GM23338 (cell line): ENCODE data around the gene PHF13. TPM values are rescaled to one million over a fixed set of nuclear protein-coding genes. Genes with fewer than 3 reads are reported as not detected.

Experiments used
- ATAC-seq: fragments of 200-7000 bp; cut with Tn5 transposase; 3 replicates; pipeline ENCODE4 v1.9.1; 2020
- DNase-seq: peaks from one replicate; pipeline ENCODE4 v3.0.0-alpha.2; 2015; ENCODE audit warnings: low spot score
- H2AFZ ChIP-seq: fragments of 200-600 bp; sonication (generic); 2 replicates; pipeline ENCODE4 v1.8.0; 2016; ENCODE audit warnings: antibody characterized with exemption, mild to moderate bottlenecking, moderate library complexity
- H3F3A ChIP-seq: fragments of 200-600 bp; sonication (generic); replicated peaks from 2 replicates; pipeline ENCODE4 v1.8.0; 2017; ENCODE audit warnings: antibody characterized with exemption, mixed run types, low read depth
- H3K27ac ChIP-seq: fragments of 200-600 bp; sonication (generic); 2 replicates; pipeline ENCODE4 v1.6.1; 2016; ENCODE audit warnings: low read depth
- H3K27me3 ChIP-seq: fragments of 200-600 bp; sonication (generic); 2 replicates; pipeline ENCODE4 v1.8.0; 2016; ENCODE audit warnings: mild to moderate bottlenecking, mixed run types, moderate library complexity; ENCODE audit not compliant: insufficient read depth
- H3K36me3 ChIP-seq: fragments of 200-600 bp; sonication (generic); 2 replicates; pipeline ENCODE4 v1.8.0; 2016; ENCODE audit warnings: mild to moderate bottlenecking; ENCODE audit not compliant: insufficient read depth
- H3K4me1 ChIP-seq: fragments of 200-600 bp; sonication (generic); 2 replicates; pipeline ENCODE4 v1.8.0; 2016; ENCODE audit warnings: mild to moderate bottlenecking, moderate library complexity; ENCODE audit not compliant: insufficient read depth
- H3K4me2 ChIP-seq: fragments of 200-600 bp; sonication (generic); 2 replicates; pipeline ENCODE4 v1.7.1; 2017; ENCODE audit warnings: mixed run types
- H3K4me3 ChIP-seq: fragments of 200-600 bp; sonication (generic); 2 replicates; pipeline ENCODE4 v1.6.1; 2016; ENCODE audit warnings: mixed run types
- H3K79me2 ChIP-seq: fragments of 200-600 bp; sonication (generic); replicated peaks from 2 replicates; pipeline ENCODE4 v1.8.0; 2017; ENCODE audit warnings: mild to moderate bottlenecking; ENCODE audit not compliant: insufficient read depth
- H3K9me2 ChIP-seq: fragments of 200-600 bp; sonication (generic); 2 replicates; pipeline ENCODE4 v1.8.0; 2017; ENCODE audit not compliant: insufficient read depth
- H4K20me1 ChIP-seq: fragments of 200-600 bp; sonication (generic); replicated peaks from 2 replicates; pipeline ENCODE4 v1.8.0; 2017; ENCODE audit warnings: mild to moderate bottlenecking; ENCODE audit not compliant: insufficient read depth
- H3K27ac Mint-ChIP-seq: 2 replicates; pipeline ENCODE4 v1.8.0; 2020; ENCODE audit warnings: inconsistent platforms, mild to moderate bottlenecking, moderate library complexity, mixed read lengths
- H3K27me3 Mint-ChIP-seq: 3 replicates; pipeline ENCODE4 v1.8.0; 2022; ENCODE audit warnings: low read depth, mild to moderate bottlenecking, moderate library complexity, mixed read lengths, inconsistent platforms; ENCODE audit not compliant: insufficient read depth, poor library complexity
- H3K36me3 Mint-ChIP-seq: 3 replicates; pipeline ENCODE4 v1.8.0; 2021; ENCODE audit warnings: low read depth, mild to moderate bottlenecking, inconsistent platforms, moderate library complexity, mixed read lengths
- H3K4me1 Mint-ChIP-seq: 3 replicates; pipeline ENCODE4 v1.8.0; 2020; ENCODE audit warnings: mild to moderate bottlenecking, inconsistent platforms, mixed read lengths
- H3K4me3 Mint-ChIP-seq: 3 replicates; pipeline ENCODE4 v1.8.0; 2021; ENCODE audit warnings: moderate library complexity, mild to moderate bottlenecking, inconsistent platforms, mixed read lengths
- H3K9me3 Mint-ChIP-seq: 3 replicates; pipeline ENCODE4 v1.8.0; 2020; ENCODE audit warnings: moderate library complexity, mild to moderate bottlenecking, inconsistent platforms, mixed read lengths
- CREB1 ChIP-seq: fragments of 250-450 bp; sonication (Bioruptor Pico); IDR thresholded peaks from 2 replicates; pipeline ENCODE4 v1.5.0; 2020; ENCODE audit warnings: low read depth, mild to moderate bottlenecking, moderate library complexity
- EZH2phosphoT487 ChIP-seq: fragments of 200-600 bp; sonication (generic); IDR thresholded peaks from one replicate; pipeline ENCODE4 v1.8.1; 2018; ENCODE audit warnings: antibody characterized with exemption; ENCODE audit not compliant: unreplicated experiment
- JUNB ChIP-seq: IDR thresholded peaks from one replicate; pipeline ENCODE4 v1.6.1; 2016; ENCODE audit warnings: antibody characterized with exemption; ENCODE audit not compliant: unreplicated experiment
- NANOG ChIP-seq: IDR thresholded peaks from 2 replicates; pipeline ENCODE4 v1.6.1; 2016; ENCODE audit warnings: antibody characterized with exemption, borderline replicate concordance
- POLR2AphosphoS5 ChIP-seq: IDR thresholded peaks from 2 replicates; pipeline ENCODE4 v1.6.1; 2016; ENCODE audit warnings: antibody characterized with exemption, low read depth
- ZNF114 ChIP-seq: fragments of 250-450 bp; sonication (Bioruptor Pico); IDR thresholded peaks from 2 replicates; pipeline ENCODE4 v1.5.0; 2020; ENCODE audit warnings: mild to moderate bottlenecking, moderate library complexity
- polyA plus RNA-seq: library from polyadenylated mRNA; unstranded; fragments of >200 nt; fragmentation: Nextera tagmentation; extraction: Ambion mirVana; gene quantifications from 2 replicates; pipeline ENCODE4 v1.2.1, GENCODE V29; 2016
- total RNA-seq: library from RNA; depleted of rRNA; stranded (reverse); fragments of >200 nt; shearing (Covaris generic); gene quantifications from 2 replicates; pipeline ENCODE4 v1.2.3, GENCODE V29; 2014
- TF ChIP-seq, protein P1 (sequence below), 2 experiments: fragments of 200-600 bp in 1 of 2; sonication (generic) in 1 of 2; conservative IDR thresholded peaks; 2 replicates each; pipeline versions ENCODE4 v1.5.1 to v1.6.1; 2016 to 2017; ENCODE audit warnings: antibody characterized with exemption in 2 of 2, low read depth in 2 of 2, mild to moderate bottlenecking in 2 of 2, moderate library complexity in 1 of 2
- TF ChIP-seq, protein P2 (sequence below): fragments of 250-450 bp; sonication (Bioruptor Pico); IDR thresholded peaks from 2 replicates; pipeline ENCODE4 v1.5.0; 2020; ENCODE audit warnings: mild to moderate bottlenecking, moderate library complexity

PHF13 gene
- total and polyA plus RNA-seq, 2 experiments from 2014 or later, result 12.1 to 33.2 TPM

DNA sequence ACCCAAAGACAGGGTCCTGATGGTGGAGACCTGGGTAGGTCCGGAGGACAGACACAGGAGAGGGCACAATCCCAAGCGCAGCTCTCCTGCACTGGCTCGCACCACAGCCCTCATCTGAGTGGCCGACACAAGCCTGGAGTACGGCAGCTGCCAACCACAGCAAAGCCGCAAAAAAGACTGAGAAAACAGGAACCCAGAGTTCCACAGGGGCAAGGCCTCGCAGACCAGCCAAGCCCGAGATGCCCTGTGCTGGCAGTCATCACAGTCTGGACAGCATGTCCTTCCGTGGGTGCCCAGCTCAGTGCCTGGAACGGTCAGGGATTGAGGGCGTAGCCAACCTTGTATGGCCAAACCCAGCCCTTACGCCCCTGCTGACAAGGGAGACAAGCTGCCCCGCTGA, 22.3 kb upstream of the PHF13 start (continued):
- TF ChIP-seq JUNB, result no peak

DNA sequence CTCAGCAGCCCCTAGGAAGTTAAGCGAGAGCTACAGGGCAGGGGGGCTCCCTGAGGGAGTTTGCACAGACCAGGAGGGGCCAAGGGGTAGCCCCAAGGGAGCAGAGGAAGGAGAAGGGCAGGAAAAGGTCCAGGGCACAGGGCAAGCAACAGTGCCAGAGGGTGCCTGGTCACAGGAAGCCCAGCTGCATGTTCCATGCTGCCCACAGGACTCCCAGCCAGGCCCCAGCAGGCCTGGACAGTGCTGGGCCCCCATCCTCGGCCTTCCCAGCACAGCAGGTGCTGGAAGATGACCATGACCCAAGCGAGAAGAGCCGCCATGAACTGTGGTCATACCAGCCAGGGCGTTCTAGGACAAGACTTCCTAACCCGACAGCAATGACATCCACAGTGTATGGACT, 21.9 kb upstream of the PHF13 start:
- Histone ChIP-seq H3K4me1 (no peaks in the 10 kb centered on the region), H2AFZ (no peak overlapping the region), H3K79me2 (peaks cover 4% of the 10 kb centered on the region), H3K36me3 (peaks cover 9% of the 10 kb centered on the region; the same call in 1 of the 2 replicates), H3K9me2 (no peaks in the 10 kb centered on the region), H3K27ac (no peak overlapping the region), H4K20me1 (peaks cover 30% of the 10 kb centered on the region; the same call in 1 of the 2 replicates), H3K4me2 (no peak overlapping the region), H3F3A (peaks cover 14% of the 10 kb centered on the region; the same call in 1 of the 2 replicates), H3K4me3 (no peak overlapping the region), H3K27me3 (no peaks in the 10 kb centered on the region)
- ATAC-seq, result no peak
- no peaks in the 10 kb centered on the region for H3K4me1 Mint-ChIP-seq
- TF ChIP-seq, protein P1, sequence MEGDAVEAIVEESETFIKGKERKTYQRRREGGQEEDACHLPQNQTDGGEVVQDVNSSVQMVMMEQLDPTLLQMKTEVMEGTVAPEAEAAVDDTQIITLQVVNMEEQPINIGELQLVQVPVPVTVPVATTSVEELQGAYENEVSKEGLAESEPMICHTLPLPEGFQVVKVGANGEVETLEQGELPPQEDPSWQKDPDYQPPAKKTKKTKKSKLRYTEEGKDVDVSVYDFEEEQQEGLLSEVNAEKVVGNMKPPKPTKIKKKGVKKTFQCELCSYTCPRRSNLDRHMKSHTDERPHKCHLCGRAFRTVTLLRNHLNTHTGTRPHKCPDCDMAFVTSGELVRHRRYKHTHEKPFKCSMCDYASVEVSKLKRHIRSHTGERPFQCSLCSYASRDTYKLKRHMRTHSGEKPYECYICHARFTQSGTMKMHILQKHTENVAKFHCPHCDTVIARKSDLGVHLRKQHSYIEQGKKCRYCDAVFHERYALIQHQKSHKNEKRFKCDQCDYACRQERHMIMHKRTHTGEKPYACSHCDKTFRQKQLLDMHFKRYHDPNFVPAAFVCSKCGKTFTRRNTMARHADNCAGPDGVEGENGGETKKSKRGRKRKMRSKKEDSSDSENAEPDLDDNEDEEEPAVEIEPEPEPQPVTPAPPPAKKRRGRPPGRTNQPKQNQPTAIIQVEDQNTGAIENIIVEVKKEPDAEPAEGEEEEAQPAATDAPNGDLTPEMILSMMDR (conservative IDR thresholded peaks at IDR 0.05; ENCODE audit: low read depth in 2 of 2), result no peak
- no peak for TF ChIP-seq ZNF114 (CRISPR knock-in tag)
- no peak for TF ChIP-seq POLR2AphosphoS5
- TF ChIP-seq NANOG, result no peak
- TF ChIP-seq JUNB, result no peak
- no peak for TF ChIP-seq EZH2phosphoT487
- no peaks in the 10 kb centered on the region for H3K9me3 Mint-ChIP-seq
- no peak for DNase-seq
- H3K36me3 Mint-ChIP-seq, result peaks cover 48% of the 10 kb centered on the region
- H3K27me3 Mint-ChIP-seq, result peaks cover 14% of the 10 kb centered on the region
- H3K27ac Mint-ChIP-seq, result no peak overlapping the region
- H3K4me3 Mint-ChIP-seq, result no peak overlapping the region

DNA sequence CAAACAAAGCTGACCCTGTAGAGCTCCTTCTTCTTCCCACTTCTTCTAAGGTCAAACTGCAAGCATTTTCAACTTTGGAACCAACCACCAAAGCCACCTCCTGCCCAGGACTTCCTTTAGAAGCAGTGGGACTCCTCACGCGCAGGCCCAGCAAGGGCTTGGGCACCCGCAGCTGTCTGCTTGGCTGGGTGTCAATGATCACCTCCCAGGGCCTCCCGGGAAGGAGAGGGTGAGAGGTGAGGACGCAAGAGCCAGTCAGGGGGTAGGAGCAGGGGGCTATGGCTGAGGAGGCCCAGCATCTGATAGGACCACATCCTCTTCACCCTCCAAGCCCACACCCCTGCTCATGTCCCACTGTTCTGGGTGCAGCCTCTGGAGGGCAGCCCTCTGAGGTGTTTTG, 21.1 kb upstream of the PHF13 start:
- Mint-ChIP-seq H3K36me3 (peaks cover 55% of the 10 kb centered on the region), H3K27ac (no peak overlapping the region), H3K9me3 (no peaks in the 10 kb centered on the region), H3K4me1 (no peaks in the 10 kb centered on the region), H3K4me3 (no peak overlapping the region), H3K27me3 (peaks cover 14% of the 10 kb centered on the region)
- Histone ChIP-seq H3K27ac (no peak overlapping the region), H2AFZ (no peak overlapping the region), H3K27me3 (no peaks in the 10 kb centered on the region), H4K20me1 (peaks cover 38% of the 10 kb centered on the region; the same call in 1 of the 2 replicates), H3K36me3 (peaks cover 9% of the 10 kb centered on the region; the same call in 1 of the 2 replicates), H3K4me2 (no peak overlapping the region), H3K79me2 (peaks cover 12% of the 10 kb centered on the region), H3K4me3 (no peak overlapping the region), H3F3A (peaks cover 14% of the 10 kb centered on the region; the same call in 1 of the 2 replicates), H3K4me1 (no peaks in the 10 kb centered on the region), H3K9me2 (no peaks in the 10 kb centered on the region)
- TF ChIP-seq ZNF114 (CRISPR knock-in tag), result no peak
- TF ChIP-seq, protein P2, sequence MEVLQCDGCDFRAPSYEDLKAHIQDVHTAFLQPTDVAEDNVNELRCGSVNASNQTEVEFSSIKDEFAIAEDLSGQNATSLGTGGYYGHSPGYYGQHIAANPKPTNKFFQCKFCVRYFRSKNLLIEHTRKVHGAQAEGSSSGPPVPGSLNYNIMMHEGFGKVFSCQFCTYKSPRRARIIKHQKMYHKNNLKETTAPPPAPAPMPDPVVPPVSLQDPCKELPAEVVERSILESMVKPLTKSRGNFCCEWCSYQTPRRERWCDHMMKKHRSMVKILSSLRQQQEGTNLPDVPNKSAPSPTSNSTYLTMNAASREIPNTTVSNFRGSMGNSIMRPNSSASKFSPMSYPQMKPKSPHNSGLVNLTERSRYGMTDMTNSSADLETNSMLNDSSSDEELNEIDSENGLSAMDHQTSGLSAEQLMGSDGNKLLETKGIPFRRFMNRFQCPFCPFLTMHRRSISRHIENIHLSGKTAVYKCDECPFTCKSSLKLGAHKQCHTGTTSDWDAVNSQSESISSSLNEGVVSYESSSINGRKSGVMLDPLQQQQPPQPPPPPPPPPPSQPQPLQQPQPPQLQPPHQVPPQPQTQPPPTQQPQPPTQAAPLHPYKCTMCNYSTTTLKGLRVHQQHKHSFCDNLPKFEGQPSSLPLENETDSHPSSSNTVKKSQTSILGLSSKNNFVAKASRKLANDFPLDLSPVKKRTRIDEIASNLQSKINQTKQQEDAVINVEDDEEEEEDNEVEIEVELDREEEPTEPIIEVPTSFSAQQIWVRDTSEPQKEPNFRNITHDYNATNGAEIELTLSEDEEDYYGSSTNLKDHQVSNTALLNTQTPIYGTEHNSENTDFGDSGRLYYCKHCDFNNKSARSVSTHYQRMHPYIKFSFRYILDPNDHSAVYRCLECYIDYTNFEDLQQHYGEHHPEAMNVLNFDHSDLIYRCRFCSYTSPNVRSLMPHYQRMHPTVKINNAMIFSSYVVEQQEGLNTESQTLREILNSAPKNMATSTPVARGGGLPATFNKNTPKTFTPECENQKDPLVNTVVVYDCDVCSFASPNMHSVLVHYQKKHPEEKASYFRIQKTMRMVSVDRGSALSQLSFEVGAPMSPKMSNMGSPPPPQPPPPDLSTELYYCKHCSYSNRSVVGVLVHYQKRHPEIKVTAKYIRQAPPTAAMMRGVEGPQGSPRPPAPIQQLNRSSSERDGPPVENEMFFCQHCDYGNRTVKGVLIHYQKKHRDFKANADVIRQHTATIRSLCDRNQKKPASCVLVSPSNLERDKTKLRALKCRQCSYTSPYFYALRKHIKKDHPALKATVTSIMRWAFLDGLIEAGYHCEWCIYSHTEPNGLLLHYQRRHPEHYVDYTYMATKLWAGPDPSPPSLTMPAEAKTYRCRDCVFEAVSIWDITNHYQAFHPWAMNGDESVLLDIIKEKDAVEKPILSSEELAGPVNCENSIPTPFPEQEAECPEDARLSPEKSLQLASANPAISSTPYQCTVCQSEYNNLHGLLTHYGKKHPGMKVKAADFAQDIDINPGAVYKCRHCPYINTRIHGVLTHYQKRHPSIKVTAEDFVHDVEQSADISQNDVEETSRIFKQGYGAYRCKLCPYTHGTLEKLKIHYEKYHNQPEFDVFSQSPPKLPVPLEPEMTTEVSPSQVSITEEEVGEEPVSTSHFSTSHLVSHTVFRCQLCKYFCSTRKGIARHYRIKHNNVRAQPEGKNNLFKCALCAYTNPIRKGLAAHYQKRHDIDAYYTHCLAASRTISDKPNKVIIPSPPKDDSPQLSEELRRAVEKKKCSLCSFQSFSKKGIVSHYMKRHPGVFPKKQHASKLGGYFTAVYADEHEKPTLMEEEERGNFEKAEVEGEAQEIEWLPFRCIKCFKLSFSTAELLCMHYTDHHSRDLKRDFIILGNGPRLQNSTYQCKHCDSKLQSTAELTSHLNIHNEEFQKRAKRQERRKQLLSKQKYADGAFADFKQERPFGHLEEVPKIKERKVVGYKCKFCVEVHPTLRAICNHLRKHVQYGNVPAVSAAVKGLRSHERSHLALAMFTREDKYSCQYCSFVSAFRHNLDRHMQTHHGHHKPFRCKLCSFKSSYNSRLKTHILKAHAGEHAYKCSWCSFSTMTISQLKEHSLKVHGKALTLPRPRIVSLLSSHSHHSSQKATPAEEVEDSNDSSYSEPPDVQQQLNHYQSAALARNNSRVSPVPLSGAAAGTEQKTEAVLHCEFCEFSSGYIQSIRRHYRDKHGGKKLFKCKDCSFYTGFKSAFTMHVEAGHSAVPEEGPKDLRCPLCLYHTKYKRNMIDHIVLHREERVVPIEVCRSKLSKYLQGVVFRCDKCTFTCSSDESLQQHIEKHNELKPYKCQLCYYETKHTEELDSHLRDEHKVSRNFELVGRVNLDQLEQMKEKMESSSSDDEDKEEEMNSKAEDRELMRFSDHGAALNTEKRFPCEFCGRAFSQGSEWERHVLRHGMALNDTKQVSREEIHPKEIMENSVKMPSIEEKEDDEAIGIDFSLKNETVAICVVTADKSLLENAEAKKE (CRISPR knock-in tag), result no peak
- TF ChIP-seq, protein P1 (conservative IDR thresholded peaks at IDR 0.05; ENCODE audit: low read depth in 2 of 2), result no peak
- no peak for TF ChIP-seq CREB1 (CRISPR knock-in tag)
- DNase-seq (no peak), ATAC-seq (no peak)
